T-helper 22 cell (primary cell): ENCODE measurements around the gene RFTN1.
"Not testable (repeated sequence)": the region's sequence is repeated elsewhere in the genome, so short reads cannot be mapped to it uniquely, and the experiment has no call there.

Experiments used
- DNase-seq: peaks from one replicate; pipeline ENCODE4 v3.0.0-alpha.2; 2020; ENCODE audit warnings: low read depth

RFTN1 gene

GRCh38 chr3:16328124-16328523 is 185.4 kb downstream of the RFTN1 start:
- DNase-seq = no peak

GRCh38 chr3:16326724-16327349 is 186.7 kb downstream of the RFTN1 start:
- no peak for DNase-seq

GRCh38 chr3:16325850-16326249 is 187.6 kb downstream of the RFTN1 start:
- no peak for DNase-seq

- DNase-seq = no peak
Measured at GRCh38 chr3:16323737-16324136, 189.8 kb downstream of the RFTN1 start.

GRCh38 chr3:16322189-16322588 is 191.3 kb downstream of the RFTN1 start:
- no peak for DNase-seq

- DNase-seq = no peak
Measured at GRCh38 chr3:16320711-16321110, 192.8 kb downstream of the RFTN1 start.

- DNase-seq = no peak
Measured at GRCh38 chr3:16319723-16320122, 193.8 kb downstream of the RFTN1 start.

- DNase-seq = peak; percentile 60
Measured at GRCh38 chr3:16319307-16319706, 194.2 kb downstream of the RFTN1 start.

GRCh38 chr3:16318176-16318575 is 195.3 kb downstream of the RFTN1 start:
- no peak for DNase-seq

- no peak for DNase-seq
Measured at GRCh38 chr3:16317561-16317945, 195.9 kb downstream of the RFTN1 start.

GRCh38 chr3:16316847-16317560 is 196.5 kb downstream of the RFTN1 start:
- no peak for DNase-seq

GRCh38 chr3:16316396-16316795 is 197.1 kb downstream of the RFTN1 start:
- DNase-seq = no peak

GRCh38 chr3:16315623-16316022 is 197.9 kb downstream of the RFTN1 start:
- DNase-seq = no peak

- no peak for DNase-seq
Measured at GRCh38 chr3:16313886-16314645, 199.4 kb downstream of the RFTN1 start.

- peak; percentile 57 for DNase-seq
Measured at GRCh38 chr3:16311960-16312451, 201.5 kb downstream of the RFTN1 start.

GRCh38 chr3:16310486-16310885 is 203.0 kb downstream of the RFTN1 start:
- DNase-seq = not testable (repeated sequence)

- peak; percentile 57 for DNase-seq
Measured at GRCh38 chr3:16309558-16309957, 203.9 kb downstream of the RFTN1 start.

- DNase-seq = no peak
Measured at GRCh38 chr3:16308727-16309126, 204.8 kb downstream of the RFTN1 start.

GRCh38 chr3:16307832-16308531 is 205.5 kb downstream of the RFTN1 start:
- no peak for DNase-seq

GRCh38 chr3:16305111-16305541 is 208.4 kb downstream of the RFTN1 start:
- peak; percentile 39 for DNase-seq

GRCh38 chr3:16304061-16305010 is 209.2 kb downstream of the RFTN1 start:
- no peak for DNase-seq
